OCI-LY1 (cell line): Measurements from ENCODE around the gene MYCBP2.

Experiments
- H2AFZ ChIP-seq: fragments of 200-600 bp; sonication (generic), shearing (Covaris generic); 2 replicates; pipeline ENCODE4 v1.6.0; 2014; ENCODE audit warnings: antibody characterized with exemption, mild to moderate bottlenecking, low read length
- H3F3A ChIP-seq: fragments of 200-600 bp; sonication (generic), shearing (Covaris generic); 2 replicates; pipeline ENCODE4 v1.6.0; 2014; ENCODE audit warnings: mild to moderate bottlenecking, antibody characterized with exemption, low read length, moderate library complexity; ENCODE audit not compliant: insufficient read depth
- H3K27ac ChIP-seq: fragments of 200-600 bp; sonication (generic); 2 replicates; pipeline ENCODE4 v1.5.1; 2014; ENCODE audit warnings: low read length, mixed run types, mild to moderate bottlenecking, low read depth; ENCODE audit not compliant: poor library complexity, severe bottlenecking
- H3K27me3 ChIP-seq: fragments of 200-600 bp; sonication (generic); 2 replicates; pipeline ENCODE4 v1.6.0; 2014; ENCODE audit warnings: antibody characterized with exemption, mild to moderate bottlenecking, low read length, moderate library complexity; ENCODE audit not compliant: insufficient read depth
- H3K36me3 ChIP-seq: fragments of 200-600 bp; sonication (generic); 2 replicates; pipeline ENCODE4 v1.6.1; 2014; ENCODE audit warnings: mild to moderate bottlenecking, antibody characterized with exemption, low read length, moderate library complexity, mixed read lengths; ENCODE audit not compliant: insufficient read depth
- H3K4me1 ChIP-seq: fragments of 200-600 bp; sonication (generic); 2 replicates; pipeline ENCODE4 v1.5.1; 2014; ENCODE audit warnings: mild to moderate bottlenecking, low read length, moderate library complexity; ENCODE audit not compliant: insufficient read depth, severe bottlenecking
- H3K4me2 ChIP-seq: fragments of 200-600 bp; sonication (generic), shearing (Covaris generic); 2 replicates; pipeline ENCODE4 v1.6.1; 2014; ENCODE audit warnings: low read length
- H3K4me3 ChIP-seq: fragments of 200-600 bp; sonication (generic); 2 replicates; pipeline ENCODE4 v1.5.1; 2014; ENCODE audit warnings: low read length, low read depth, mild to moderate bottlenecking, mixed read lengths; ENCODE audit not compliant: poor library complexity, severe bottlenecking
- H3K79me2 ChIP-seq: fragments of 200-600 bp; shearing (Covaris generic); 2 replicates; pipeline ENCODE4 v1.6.1; 2016; ENCODE audit warnings: mixed run types, low read length, mixed read lengths; ENCODE audit not compliant: insufficient read depth
- H3K9ac ChIP-seq: fragments of 200-600 bp; sonication (generic), shearing (Covaris generic); 2 replicates; pipeline ENCODE4 v1.6.1; 2014; ENCODE audit warnings: mild to moderate bottlenecking, low read length, mixed read lengths
- H3K9me2 ChIP-seq: fragments of 200-600 bp; sonication (generic), shearing (Covaris generic); 2 replicates; pipeline ENCODE4 v1.6.1; 2014; ENCODE audit warnings: low read depth, mild to moderate bottlenecking, low read length, mixed read lengths
- H3K9me3 ChIP-seq: fragments of 200-600 bp; shearing (Covaris generic); 2 replicates; pipeline ENCODE4 v1.6.1; 2014; ENCODE audit warnings: low read length, mixed read lengths
- H4K20me1 ChIP-seq: fragments of 200-600 bp; sonication (generic), shearing (Covaris generic); 2 replicates; pipeline ENCODE4 v1.6.0; 2016; ENCODE audit warnings: mild to moderate bottlenecking, low read length; ENCODE audit not compliant: insufficient read depth
- CTCF ChIP-seq: fragments of 200-600 bp; sonication (generic), shearing (Covaris generic); IDR thresholded peaks from 2 replicates; pipeline ENCODE4 v1.5.1; 2017; ENCODE audit warnings: mild to moderate bottlenecking, antibody characterized with exemption, low read length, moderate library complexity, mixed read lengths
- EZH2 ChIP-seq: fragments of 200-600 bp; sonication (generic), shearing (Covaris generic); IDR thresholded peaks from 2 replicates; pipeline ENCODE4 v1.8.0; 2017; ENCODE audit warnings: borderline replicate concordance, mixed run types, mild to moderate bottlenecking, antibody characterized with exemption, low read length, moderate library complexity, mixed read lengths

The MYCBP2 gene

DNA sequence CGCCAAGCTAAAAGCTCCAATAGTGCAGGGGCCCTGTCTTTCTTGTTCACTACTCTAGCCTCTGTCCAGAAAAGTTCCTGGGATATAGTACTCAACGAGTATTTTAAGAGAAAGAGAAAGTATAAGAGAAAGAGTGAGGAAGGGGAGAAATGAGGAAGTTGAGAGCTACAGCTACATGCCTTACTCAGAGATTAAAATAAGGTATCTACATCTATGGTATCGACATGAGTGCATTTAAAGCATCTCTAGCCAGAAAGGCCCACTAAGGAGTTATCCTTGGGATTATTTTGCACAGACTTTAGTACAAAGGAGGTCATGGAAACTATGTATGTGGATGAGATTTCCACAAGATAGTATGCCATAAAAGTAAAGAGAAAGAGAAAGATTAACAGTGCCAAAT is 28.5 kb downstream of the MYCBP2 start:
- H3K4me3 ChIP-seq, result peak overlapping the region; percentile 3
- peak overlapping the region; percentile 53 for H3K4me2 ChIP-seq
- no peak overlapping the region for H2AFZ ChIP-seq
- peak overlapping the region; percentile 39 for H3K27ac ChIP-seq
- H3K36me3 ChIP-seq, result peaks cover 25% of the 10 kb centered on the region
- peaks cover 51% of the 10 kb centered on the region for H3K4me1 ChIP-seq
- H3F3A ChIP-seq, result no peaks in the 10 kb centered on the region
- no peaks in the 10 kb centered on the region for H3K9me3 ChIP-seq
- no peaks in the 10 kb centered on the region for H4K20me1 ChIP-seq
- peaks cover 79% of the 10 kb centered on the region for H3K79me2 ChIP-seq
- no peak overlapping the region for H3K9ac ChIP-seq
- TF ChIP-seq EZH2 (no peak), CTCF (no peak)
- H3K27me3 ChIP-seq, result no peaks in the 10 kb centered on the region
- H3K9me2 ChIP-seq, result no peaks in the 10 kb centered on the region

GRCh38 chr13:77291774-77292173 is 35.1 kb downstream of the MYCBP2 start:
- Histone ChIP-seq H3K4me2 (no peak overlapping the region), H3K9me2 (no peaks in the 10 kb centered on the region), H3K79me2 (peaks cover 33% of the 10 kb centered on the region), H3K4me1 (no peaks in the 10 kb centered on the region), H3K9ac (no peak overlapping the region), H3K27me3 (no peaks in the 10 kb centered on the region), H3K27ac (no peak overlapping the region), H3K36me3 (peaks cover 84% of the 10 kb centered on the region), H3F3A (no peaks in the 10 kb centered on the region), H4K20me1 (no peaks in the 10 kb centered on the region), H3K4me3 (no peak overlapping the region), H2AFZ (no peak overlapping the region), H3K9me3 (no peaks in the 10 kb centered on the region; the same call in 1 of the 2 replicates)
- TF ChIP-seq EZH2, result no peak
- TF ChIP-seq CTCF, result no peak

GRCh38 chr13:77290342-77290741 is 36.6 kb downstream of the MYCBP2 start:
- Histone ChIP-seq H4K20me1 (no peaks in the 10 kb centered on the region), H3K79me2 (peaks cover 20% of the 10 kb centered on the region), H3K36me3 (peaks cover 83% of the 10 kb centered on the region)

More at GRCh38 chr13:77290342-77290741, 36.6 kb downstream of the MYCBP2 start:
- H3K4me3 ChIP-seq, result no peak overlapping the region
- H3K9me2 ChIP-seq, result no peaks in the 10 kb centered on the region
- H3K27me3 ChIP-seq, result no peaks in the 10 kb centered on the region
- no peaks in the 10 kb centered on the region for H3K4me1 ChIP-seq
- TF ChIP-seq CTCF, result no peak
- TF ChIP-seq EZH2, result no peak
- no peak overlapping the region for H3K4me2 ChIP-seq
- H2AFZ ChIP-seq, result no peak overlapping the region
- no peak overlapping the region for H3K27ac ChIP-seq
- H3F3A ChIP-seq, result no peaks in the 10 kb centered on the region
- H3K9me3 ChIP-seq, result no peaks in the 10 kb centered on the region; the same call in 1 of the 2 replicates
- H3K9ac ChIP-seq, result no peak overlapping the region
